HEK293 (cell line): ENCODE results near the gene TMEM72.

Source experiments
- CTCF ChIA-PET: fragments of 350-600 bp; formaldehyde crosslinking; extraction: SDS; loops from one replicate; lab custom pipeline; 2021; ENCODE audit warnings: antibody characterized with exemption; lab: Yijun Ruan, JAX
- POLR2A ChIA-PET: fragments of 300-600 bp; formaldehyde crosslinking; extraction: SDS; loops from one replicate; lab custom pipeline; 2020; ENCODE audit warnings: antibody characterized with exemption, inconsistent platforms; lab: Yijun Ruan, JAX
- H3K27ac ChIP-seq: fragments of 200-500 bp; sonication (Bioruptor generic); 2 replicates; pipeline ENCODE4 v1.5.1; 2014; ENCODE audit warnings: low read depth, low read length, control low read depth, inconsistent platforms; ENCODE audit errors: extremely low read depth
- H3K36me3 ChIP-seq, 2 experiments: fragments of 200-500 bp in 1 of 2; sonication (Bioruptor generic) in 1 of 2; 1 replicate in 1 of 2; 2 replicates in 1 of 2; pipeline ENCODE4 v1.5.1; 2014 to 2017; ENCODE audit warnings: inconsistent platforms in 2 of 2, low read length in 2 of 2; ENCODE audit not compliant: control insufficient read depth in 2 of 2, insufficient read depth in 1 of 2
- H3K4me1 ChIP-seq: fragments of 200-500 bp; sonication (Bioruptor generic); 2 replicates; pipeline ENCODE4 v1.5.1; 2014; ENCODE audit warnings: mild to moderate bottlenecking, low read length, inconsistent platforms; ENCODE audit not compliant: control insufficient read depth, insufficient read depth
- H3K4me3 ChIP-seq: 2 replicates; pipeline ENCODE4 v1.5.1; 2011; ENCODE audit warnings: low read depth, mild to moderate bottlenecking, control low read depth, low read length, moderate library complexity
- H3K9me3 ChIP-seq: fragments of 200-500 bp; sonication (Bioruptor generic); 2 replicates; pipeline ENCODE4 v1.5.1; 2014; ENCODE audit warnings: low read depth, low read length, inconsistent platforms; ENCODE audit not compliant: control insufficient read depth, insufficient read depth
- BCL11B ChIP-seq: fragments of 450-650 bp; formaldehyde crosslinking; IDR thresholded peaks from 2 replicates; pipeline ENCODE4 v1.5.1; 2016; ENCODE audit warnings: low read depth, missing biosample characterization, missing genetic modification characterization
- CTCF ChIP-seq: fragments of 450-650 bp; formaldehyde crosslinking; IDR thresholded peaks from 2 replicates; pipeline ENCODE4 v1.5.1; 2016; ENCODE audit warnings: missing biosample characterization, missing genetic modification characterization
- FEZF1 ChIP-seq: fragments of 450-650 bp; formaldehyde crosslinking; IDR thresholded peaks from 2 replicates; pipeline ENCODE4 v1.5.1; 2016; ENCODE audit warnings: missing biosample characterization, missing genetic modification characterization
- GLI2 ChIP-seq: fragments of 450-650 bp; formaldehyde crosslinking; IDR thresholded peaks from 2 replicates; pipeline ENCODE4; 2017; ENCODE audit warnings: missing biosample characterization, missing genetic modification characterization, low read depth, borderline replicate concordance
- KLF1 ChIP-seq: fragments of 450-650 bp; formaldehyde crosslinking; IDR thresholded peaks from 2 replicates; pipeline ENCODE4 v1.5.1; 2016; ENCODE audit warnings: missing biosample characterization, missing genetic modification characterization
- MZF1 ChIP-seq: fragments of 450-650 bp; formaldehyde crosslinking; IDR thresholded peaks from 2 replicates; pipeline ENCODE4 v1.5.1; 2017; ENCODE audit warnings: missing biosample characterization, missing genetic modification characterization, borderline replicate concordance
- SP2 ChIP-seq: fragments of 450-650 bp; formaldehyde crosslinking; IDR thresholded peaks from 2 replicates; pipeline ENCODE4 v1.5.1; 2016; ENCODE audit warnings: missing biosample characterization, missing genetic modification characterization
- ZBTB17 ChIP-seq: fragments of 450-650 bp; formaldehyde crosslinking; IDR thresholded peaks from 2 replicates; pipeline ENCODE4 v1.5.1; 2016; ENCODE audit warnings: missing biosample characterization, missing genetic modification characterization
- ZIC2 ChIP-seq: fragments of 450-650 bp; formaldehyde crosslinking; IDR thresholded peaks from 2 replicates; pipeline ENCODE4 v1.5.1; 2016; ENCODE audit warnings: missing biosample characterization, missing genetic modification characterization
- ZNF132 ChIP-seq: fragments of 450-650 bp; formaldehyde crosslinking; IDR thresholded peaks from 2 replicates; pipeline ENCODE4 v1.5.1; 2017; ENCODE audit warnings: missing biosample characterization, missing genetic modification characterization, borderline replicate concordance
- ZNF148 ChIP-seq: fragments of 450-650 bp; formaldehyde crosslinking; IDR thresholded peaks from 2 replicates; pipeline ENCODE4 v1.5.0; 2017; ENCODE audit warnings: missing biosample characterization, missing genetic modification characterization, borderline replicate concordance
- ZNF221 ChIP-seq: fragments of 450-650 bp; formaldehyde crosslinking; IDR thresholded peaks from 2 replicates; pipeline ENCODE4 v1.5.1; 2017; ENCODE audit warnings: missing biosample characterization, missing genetic modification characterization, borderline replicate concordance
- ZNF274 ChIP-seq, 2 experiments: fragments of 200-500 bp in 1 of 2; fragments of 450-650 bp in 1 of 2; sonication (Bioruptor generic) in 1 of 2; formaldehyde crosslinking in 1 of 2; IDR thresholded peaks; 2 replicates each; pipeline versions ENCODE4 v1.5.1 to v1.6.1; 2014 to 2016; ENCODE audit warnings: borderline replicate concordance in 1 of 2, inconsistent platforms in 1 of 2, low read length in 1 of 2, missing biosample characterization in 1 of 2, missing genetic modification characterization in 1 of 2
- ZNF354C ChIP-seq: fragments of 450-650 bp; formaldehyde crosslinking; IDR thresholded peaks from 2 replicates; pipeline ENCODE4 v1.5.1; 2016; ENCODE audit warnings: missing biosample characterization, missing genetic modification characterization, low read depth, borderline replicate concordance
- ZNF391 ChIP-seq: fragments of 450-650 bp; formaldehyde crosslinking; IDR thresholded peaks from 2 replicates; pipeline ENCODE4 v1.5.1; 2016; ENCODE audit warnings: low read depth, missing biosample characterization, missing genetic modification characterization, borderline replicate concordance
- ZNF423 ChIP-seq: fragments of 450-650 bp; formaldehyde crosslinking; IDR thresholded peaks from 2 replicates; pipeline ENCODE4 v1.5.1; 2016; ENCODE audit warnings: missing biosample characterization, missing genetic modification characterization
- ZNF514 ChIP-seq: fragments of 450-650 bp; formaldehyde crosslinking; IDR thresholded peaks from 2 replicates; pipeline ENCODE4 v1.5.1; 2016; ENCODE audit warnings: missing biosample characterization, missing genetic modification characterization
- ZNF518A ChIP-seq: fragments of 450-650 bp; formaldehyde crosslinking; conservative IDR thresholded peaks from 2 replicates; pipeline ENCODE4 v1.5.1; 2016; ENCODE audit warnings: low read depth, missing biosample characterization, missing genetic modification characterization
- ZNF529 ChIP-seq: fragments of 450-650 bp; formaldehyde crosslinking; IDR thresholded peaks from 2 replicates; pipeline ENCODE4 v1.5.1; 2017; ENCODE audit warnings: missing genetic modification characterization, missing biosample characterization; ENCODE audit not compliant: insufficient replicate concordance
- ZNF548 ChIP-seq: fragments of 450-650 bp; formaldehyde crosslinking; IDR thresholded peaks from 2 replicates; pipeline ENCODE4 v1.5.1; 2016; ENCODE audit warnings: missing biosample characterization, missing genetic modification characterization
- ZNF747 ChIP-seq: fragments of 450-650 bp; formaldehyde crosslinking; IDR thresholded peaks from 2 replicates; pipeline ENCODE4 v1.5.1; 2016; ENCODE audit warnings: missing biosample characterization, missing genetic modification characterization
- TF ChIP-seq, protein P1 (sequence below): fragments of 450-650 bp; formaldehyde crosslinking; IDR thresholded peaks from 2 replicates; pipeline ENCODE4 v1.5.1; 2016; ENCODE audit warnings: missing biosample characterization, missing genetic modification characterization, low read depth

The TMEM72 gene

DNA sequence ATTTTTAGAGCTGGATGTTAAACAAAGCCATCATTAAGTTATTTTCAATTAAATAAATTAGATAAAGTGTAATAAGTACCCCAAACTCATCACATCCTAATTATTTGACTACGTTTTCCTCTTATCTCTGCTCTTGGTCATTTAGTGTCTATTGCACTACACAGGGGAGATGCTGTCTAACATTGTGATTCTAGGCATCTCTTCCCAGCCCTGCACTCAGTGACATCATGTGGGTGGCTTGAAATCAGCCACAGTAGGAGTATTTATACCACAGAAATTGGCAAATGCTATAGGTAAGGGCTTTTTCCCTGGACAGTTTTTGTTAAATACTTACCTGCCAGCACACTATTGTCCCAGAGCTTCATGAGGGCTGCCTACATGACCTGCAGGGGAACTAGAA, 21.3 kb upstream of the TMEM72 start:
- no peaks in the 10 kb centered on the region for H3K36me3 ChIP-seq
- no peak overlapping the region for H3K4me3 ChIP-seq
- no peaks in the 10 kb centered on the region for H3K9me3 ChIP-seq
- H3K27ac ChIP-seq = no peak overlapping the region
- POLR2A ChIA-PET = no interaction called here
- CTCF ChIA-PET = interaction anchor here (0.5 to 1.3 kb wide), 3 partner anchors 24 to 39 kb away, joined by 3 to 5 read pairs (median 3); no protein-coding TSS in a partner anchor
- H3K4me1 ChIP-seq = no peaks in the 10 kb centered on the region
- TF ChIP-seq ZNF514 (tag by site-specific recombination) = no peak
- TF ChIP-seq ZNF354C = no peak
- no peak for TF ChIP-seq MZF1
- TF ChIP-seq ZNF423 (tag by site-specific recombination) = no peak
- no peak for TF ChIP-seq ZNF148
- TF ChIP-seq ZBTB17 (tag by site-specific recombination) = no peak

DNA sequence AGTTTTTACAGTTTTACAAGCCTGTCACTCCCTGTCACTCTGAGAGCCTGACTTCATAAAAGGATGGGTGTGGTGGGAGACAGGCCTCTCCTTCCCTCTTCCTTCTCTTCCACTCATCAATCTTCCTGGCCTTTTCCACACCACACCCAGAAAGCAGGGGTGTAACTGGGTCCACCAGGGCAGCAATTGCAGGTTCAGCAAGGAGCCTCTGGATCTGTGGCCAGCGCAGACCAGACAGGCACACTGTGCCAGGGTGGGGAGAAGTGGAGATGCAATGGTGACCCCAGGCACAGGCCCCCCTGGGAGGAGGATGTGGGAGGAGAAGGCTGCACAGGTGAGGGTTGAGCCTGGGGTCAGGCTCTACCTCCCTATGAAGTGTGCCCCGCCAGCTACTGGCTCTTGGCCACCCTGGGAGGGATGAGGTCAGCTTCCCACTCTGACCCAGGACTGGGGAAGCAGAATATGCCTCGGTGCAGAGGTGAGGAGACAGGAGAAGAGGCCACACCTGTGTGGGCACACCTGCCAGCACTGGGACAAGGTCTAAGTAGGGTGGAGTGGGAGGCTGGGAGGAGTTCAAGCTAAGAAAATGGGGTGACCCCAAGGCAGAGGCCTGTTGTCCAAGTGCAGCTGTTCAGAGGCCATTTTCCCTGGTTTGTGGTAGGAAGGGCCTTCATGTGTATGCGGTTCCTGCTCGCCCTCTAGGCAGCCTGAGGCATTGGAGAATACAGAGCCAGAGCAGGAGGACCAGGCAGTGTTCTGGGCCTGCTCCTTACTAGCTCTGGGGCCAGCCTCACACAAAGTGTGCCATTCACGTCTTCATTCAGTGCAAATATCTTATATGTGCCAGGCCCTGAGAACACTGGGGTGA, 20.2 kb upstream of the TMEM72 start:
- POLR2A ChIA-PET = no interaction called here
- Histone ChIP-seq H3K4me3 (no peak overlapping the region), H3K36me3 (no peaks in the 10 kb centered on the region), H3K4me1 (no peaks in the 10 kb centered on the region), H3K9me3 (no peaks in the 10 kb centered on the region), H3K27ac (no peak overlapping the region)
- CTCF ChIA-PET = interaction anchor here (0.6 kb wide), 1 partner anchor 38 kb away, joined by 5 read pairs; no protein-coding TSS in a partner anchor
- TF ChIP-seq, protein P1, sequence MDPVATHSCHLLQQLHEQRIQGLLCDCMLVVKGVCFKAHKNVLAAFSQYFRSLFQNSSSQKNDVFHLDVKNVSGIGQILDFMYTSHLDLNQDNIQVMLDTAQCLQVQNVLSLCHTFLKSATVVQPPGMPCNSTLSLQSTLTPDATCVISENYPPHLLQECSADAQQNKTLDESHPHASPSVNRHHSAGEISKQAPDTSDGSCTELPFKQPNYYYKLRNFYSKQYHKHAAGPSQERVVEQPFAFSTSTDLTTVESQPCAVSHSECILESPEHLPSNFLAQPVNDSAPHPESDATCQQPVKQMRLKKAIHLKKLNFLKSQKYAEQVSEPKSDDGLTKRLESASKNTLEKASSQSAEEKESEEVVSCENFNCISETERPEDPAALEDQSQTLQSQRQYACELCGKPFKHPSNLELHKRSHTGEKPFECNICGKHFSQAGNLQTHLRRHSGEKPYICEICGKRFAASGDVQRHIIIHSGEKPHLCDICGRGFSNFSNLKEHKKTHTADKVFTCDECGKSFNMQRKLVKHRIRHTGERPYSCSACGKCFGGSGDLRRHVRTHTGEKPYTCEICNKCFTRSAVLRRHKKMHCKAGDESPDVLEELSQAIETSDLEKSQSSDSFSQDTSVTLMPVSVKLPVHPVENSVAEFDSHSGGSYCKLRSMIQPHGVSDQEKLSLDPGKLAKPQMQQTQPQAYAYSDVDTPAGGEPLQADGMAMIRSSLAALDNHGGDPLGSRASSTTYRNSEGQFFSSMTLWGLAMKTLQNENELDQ (tag by site-specific recombination) = no peak
- TF ChIP-seq GLI2 (tag by site-specific recombination) (no peak), ZNF548 (tag by site-specific recombination) (no peak), CTCF (tag by site-specific recombination) (no peak), ZNF221 (tag by site-specific recombination) (no peak), ZNF391 (no peak), ZNF529 (no peak), ZNF274 (IDR thresholded peaks at IDR 0.05; ENCODE audit: low read length) (no peak), ZNF274 (tag by site-specific recombination; IDR thresholded peaks at IDR 0.05; ENCODE audit: borderline replicate concordance) (no peak), ZNF518A (tag by site-specific recombination) (no peak), ZIC2 (tag by site-specific recombination) (no peak), FEZF1 (tag by site-specific recombination) (no peak), KLF1 (tag by site-specific recombination) (peak; percentile 97), BCL11B (tag by site-specific recombination) (no peak), ZNF747 (no peak), ZNF132 (tag by site-specific recombination) (no peak), SP2 (no peak)
